GM12892 (cell line): Measurements from ENCODE around the gene DPF3.

Source experiments
- DNase-seq: peaks from one replicate; pipeline ENCODE4 v3.0.0; 2011; ENCODE audit not compliant: insufficient read length
- FAIRE-seq: peaks from 2 replicates; lab custom pipeline; 2011; peaks lifted over from hg19 to GRCh38; lab: Jason Lieb, UNC
- POLR2A ChIP-seq: IDR thresholded peaks from 2 replicates; pipeline ENCODE4 v1.6.1; 2011; ENCODE audit warnings: low read depth, low read length, control low read depth
- POLR2AphosphoS5 ChIP-seq: IDR thresholded peaks from 2 replicates; pipeline ENCODE4 v1.6.1; 2011; ENCODE audit warnings: low read depth, low read length, control low read depth
- TAF1 ChIP-seq: IDR thresholded peaks from 2 replicates; pipeline ENCODE4 v1.6.1; 2011; ENCODE audit warnings: low read depth, mild to moderate bottlenecking, control low read depth, low read length, borderline replicate concordance

Gene DPF3

GRCh38 chr14:72717220-72717619, 176.7 kb downstream of the DPF3 start:
- DNase-seq (no peak), FAIRE-seq (peak; percentile 62)
- no peak for TF ChIP-seq TAF1
- TF ChIP-seq POLR2AphosphoS5 = no peak
- TF ChIP-seq POLR2A = no peak

- no peak for TF ChIP-seq POLR2AphosphoS5
- TF ChIP-seq POLR2A = no peak
- TF ChIP-seq TAF1 = no peak
- DNase-seq (no peak), FAIRE-seq (no peak)
Observed at GRCh38 chr14:72716476-72716875, 177.4 kb downstream of the DPF3 start.

GRCh38 chr14:72715850-72716228, 178.1 kb downstream of the DPF3 start:
- no peak for FAIRE-seq
- TF ChIP-seq POLR2AphosphoS5 = no peak
- TF ChIP-seq POLR2A = no peak
- TF ChIP-seq TAF1 = no peak
- no peak for DNase-seq

GRCh38 chr14:72715215-72715849, 178.6 kb downstream of the DPF3 start:
- DNase-seq (no peak), FAIRE-seq (peak; percentile 70)

GRCh38 chr14:72714871-72715214, 179.1 kb downstream of the DPF3 start:
- DNase-seq = no peak
- FAIRE-seq = no peak
- TF ChIP-seq POLR2A (no peak), POLR2AphosphoS5 (no peak), TAF1 (no peak)

More at GRCh38 chr14:72715215-72715849, 178.6 kb downstream of the DPF3 start:
- TF ChIP-seq TAF1 = no peak
- no peak for TF ChIP-seq POLR2A
- no peak for TF ChIP-seq POLR2AphosphoS5

- DNase-seq = peak; percentile 39
- TF ChIP-seq TAF1 (no peak), POLR2AphosphoS5 (no peak), POLR2A (no peak)
- peak; percentile 61 for FAIRE-seq
Observed at GRCh38 chr14:72714094-72714493, 179.8 kb downstream of the DPF3 start.

GRCh38 chr14:72711936-72712335, 182.0 kb downstream of the DPF3 start:
- DNase-seq (no peak), FAIRE-seq (no peak)
- TF ChIP-seq POLR2A (no peak), POLR2AphosphoS5 (no peak), TAF1 (no peak)

- DNase-seq (no peak), FAIRE-seq (no peak)
- TF ChIP-seq POLR2A (no peak), TAF1 (no peak)
Observed at GRCh38 chr14:72709916-72710611, 183.8 kb downstream of the DPF3 start.

- FAIRE-seq = no peak
- no peak for DNase-seq
- TF ChIP-seq POLR2AphosphoS5 (no peak), TAF1 (no peak), POLR2A (no peak)
Observed at GRCh38 chr14:72708708-72709475, 185.0 kb downstream of the DPF3 start.

- no peak for FAIRE-seq
- TF ChIP-seq TAF1 (no peak), POLR2AphosphoS5 (no peak), POLR2A (no peak)
- no peak for DNase-seq
Observed at GRCh38 chr14:72708222-72708621, 185.7 kb downstream of the DPF3 start.

- TF ChIP-seq POLR2A (no peak), POLR2AphosphoS5 (no peak), TAF1 (no peak)
- FAIRE-seq (no peak), DNase-seq (no peak)
Observed at GRCh38 chr14:72706485-72706884, 187.4 kb downstream of the DPF3 start.
